Cardiac septum (tissue), 1 donor: Measurements from ENCODE around the gene PAN2. TPM values are rescaled to one million over a fixed set of nuclear protein-coding genes. Genes with fewer than 3 reads are reported as not detected.
A peak's percentile ranks its signal among the peaks of the same experiment; 100 is the strongest.
"Not testable (repeated sequence)": the region's sequence is repeated elsewhere in the genome, so short reads cannot be mapped to it uniquely, and the experiment has no call there.

ENCODE experiments used
- DNase-seq: peaks from one replicate; pipeline ENCODE4 v3.0.0-alpha.2; 2020; ENCODE audit warnings: low spot score
- intact Hi-C: fragments of 100-400 bp; cut with DNase I; formaldehyde crosslinking; loops from one replicate; pipeline ENCODE4 v1.14.0; 2022
- total RNA-seq: library from RNA; stranded (reverse); fragmentation: NEBNext Ultra II Directional; extraction: Animal tissue kit (Norgen Biotek cat#: 25700); gene quantifications from one replicate; pipeline ENCODE4 v1.2.1, GENCODE V29; 2021
- donor health status: DM: no; HTN: no; CAD: no.

The PAN2 gene
- total RNA-seq, 1 donor from 2014 or later = 46.3 TPM

DNA sequence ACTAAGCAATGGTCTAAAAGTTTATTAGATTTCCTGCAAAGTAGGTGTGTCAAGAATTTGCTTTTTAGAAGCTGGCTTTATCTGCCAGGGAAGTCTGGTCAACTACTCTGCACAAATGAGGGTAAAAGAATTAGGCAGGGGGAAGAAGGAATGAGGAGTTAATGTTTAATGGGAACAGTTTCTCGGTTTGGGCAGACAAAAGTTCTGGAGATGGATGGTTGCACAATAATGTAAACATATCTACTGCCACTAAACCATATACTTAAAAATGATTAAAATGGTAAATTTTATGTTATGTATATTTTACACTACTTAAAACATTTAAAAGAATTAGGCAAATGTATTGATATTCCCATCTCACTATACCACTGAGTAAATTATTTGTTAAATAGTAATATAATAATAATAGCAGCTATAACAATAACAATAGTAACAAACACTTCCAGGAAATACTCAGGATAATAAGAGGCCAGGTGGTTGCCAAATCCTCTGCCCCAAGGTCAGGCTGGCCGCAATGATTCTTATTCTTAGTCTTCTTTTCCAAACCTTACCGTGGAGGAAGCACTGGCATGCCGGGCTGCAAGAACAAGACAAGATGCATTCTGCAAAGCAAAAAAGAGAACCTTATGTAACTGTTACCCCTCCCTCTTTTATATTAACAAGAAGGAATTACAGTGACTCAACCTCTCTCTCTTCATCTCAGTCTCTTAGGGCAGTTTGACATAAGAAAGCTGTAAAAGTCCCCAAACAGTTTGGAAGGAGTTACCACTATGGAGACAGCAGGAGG, 47.6 kb downstream of the PAN2 start:
- intact Hi-C loops = no loop called here
- no peak for DNase-seq

DNA sequence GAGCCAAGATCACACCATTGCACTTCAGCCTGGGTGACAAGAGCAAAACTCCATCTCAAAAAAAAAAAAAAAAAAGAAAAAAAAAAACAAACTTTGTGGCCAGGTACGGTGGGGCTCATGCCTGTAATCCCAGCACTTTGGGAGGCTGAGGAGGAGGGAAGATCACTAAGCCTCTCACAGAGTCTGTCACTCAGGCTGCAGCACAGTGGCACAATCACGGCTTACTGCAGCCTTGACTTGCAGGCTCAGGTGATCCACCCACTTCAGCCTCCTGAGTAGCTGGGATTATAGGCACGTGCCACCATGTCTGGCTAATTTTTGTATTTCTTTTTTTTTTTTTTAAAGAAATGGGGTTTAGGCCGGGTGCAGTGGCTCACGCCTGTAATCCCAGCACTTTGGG, 49.5 kb downstream of the PAN2 start:
- DNase-seq, intact Hi-C loops: not testable (repeated sequence)

DNA sequence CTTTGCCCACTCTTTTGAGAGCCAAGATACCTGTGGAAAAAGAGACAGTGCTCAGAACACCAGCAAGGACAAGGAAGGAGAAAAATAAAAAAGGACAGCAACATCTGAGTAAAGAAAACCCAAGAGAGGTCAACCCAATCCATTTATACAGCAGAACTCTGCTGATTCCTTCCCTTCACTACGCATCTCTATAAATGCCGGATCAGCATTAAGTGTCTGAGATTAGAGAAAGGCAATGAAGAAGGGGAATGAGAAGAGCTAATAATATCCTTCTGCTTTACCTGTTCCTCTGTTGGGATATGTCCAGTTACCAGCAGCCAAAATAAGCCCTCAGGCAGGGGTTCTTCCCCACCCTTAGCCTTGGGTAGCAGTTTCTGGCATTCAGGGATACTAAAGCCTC, 51.2 kb downstream of the PAN2 start:
- DNase-seq = no peak
- intact Hi-C loops = no loop called here

DNA sequence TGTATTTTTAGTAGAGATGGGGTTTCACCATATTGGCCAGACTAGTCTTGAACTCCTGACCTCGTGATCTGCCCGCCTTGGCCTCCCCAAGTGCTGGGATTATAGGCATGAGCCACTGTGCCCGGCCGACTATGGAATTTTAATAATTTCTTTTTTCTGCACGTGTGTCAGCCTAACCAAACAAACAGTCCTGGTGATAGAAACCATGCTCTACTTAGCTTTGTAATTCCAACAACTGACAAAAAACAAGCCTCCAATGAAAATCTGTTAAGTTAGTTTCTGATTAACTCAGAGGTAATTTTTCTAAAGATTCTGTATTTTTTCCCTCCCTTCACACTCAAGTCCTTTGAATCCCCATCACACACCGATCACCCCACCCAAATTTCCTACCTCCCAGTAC, 51.8 kb downstream of the PAN2 start:
- no peak for DNase-seq
- intact Hi-C loops = no loop called here

DNA sequence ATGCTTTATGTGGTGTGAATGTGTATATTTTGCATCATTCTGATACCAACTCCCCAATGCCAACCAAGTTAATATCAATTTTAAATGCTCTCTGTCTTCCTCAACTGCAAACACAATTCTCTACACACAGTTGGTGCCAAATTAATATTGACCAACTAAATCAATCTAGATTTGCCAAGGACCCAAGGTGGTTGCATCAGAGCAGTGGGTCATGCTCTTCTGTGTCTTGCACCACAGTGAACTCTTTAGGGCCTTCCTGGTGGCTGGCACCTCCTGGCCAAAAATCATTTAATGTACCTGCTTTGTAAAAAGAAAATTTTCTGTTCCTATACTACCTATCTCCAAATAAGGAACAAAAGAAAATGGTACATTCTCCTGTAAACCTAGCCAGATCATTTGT, 53.0 kb downstream of the PAN2 start:
- no peak for DNase-seq
- intact Hi-C loops = no loop called here

DNA sequence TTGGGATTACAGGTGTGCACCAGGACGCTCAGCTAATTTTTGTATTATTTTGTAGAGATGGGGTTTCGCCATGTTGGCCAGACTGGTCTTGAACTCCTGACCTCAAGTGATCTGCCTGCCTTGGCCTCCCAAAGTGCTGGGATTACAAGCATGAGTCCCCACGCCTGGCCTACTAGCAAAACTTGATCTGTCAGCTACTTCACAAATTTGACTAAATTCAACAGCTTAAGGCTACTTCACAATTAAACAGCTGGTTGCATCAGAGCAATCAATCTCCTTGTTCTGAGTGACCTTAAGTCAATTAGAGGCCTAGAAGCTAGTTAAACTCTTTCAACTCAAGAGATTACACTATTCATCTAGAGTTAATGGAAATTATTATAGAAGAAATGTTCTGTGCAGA, 54.9 kb downstream of the PAN2 start:
- intact Hi-C loops = no loop called here
- no peak for DNase-seq

DNA sequence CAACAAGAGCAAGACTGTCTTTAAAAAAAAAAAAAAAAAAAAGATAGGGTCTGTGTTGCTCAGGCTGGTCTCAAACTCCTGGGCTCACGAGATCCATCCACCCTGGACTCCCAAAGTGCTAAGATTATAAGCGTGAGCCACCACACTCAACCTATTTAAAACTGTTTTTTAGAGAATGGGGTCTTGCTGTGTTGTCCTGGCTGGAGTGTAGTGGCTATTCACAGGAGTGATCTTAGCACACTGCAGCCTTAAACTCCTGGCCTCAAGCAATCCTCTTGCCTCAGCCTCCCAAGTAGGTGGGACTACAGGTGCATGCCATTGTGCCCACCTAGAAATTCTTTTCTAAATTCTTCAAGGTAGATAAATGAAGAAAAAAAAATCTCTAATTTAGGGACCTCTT, 59.5 kb downstream of the PAN2 start:
- no peak for DNase-seq
- intact Hi-C loops = no loop called here

DNA sequence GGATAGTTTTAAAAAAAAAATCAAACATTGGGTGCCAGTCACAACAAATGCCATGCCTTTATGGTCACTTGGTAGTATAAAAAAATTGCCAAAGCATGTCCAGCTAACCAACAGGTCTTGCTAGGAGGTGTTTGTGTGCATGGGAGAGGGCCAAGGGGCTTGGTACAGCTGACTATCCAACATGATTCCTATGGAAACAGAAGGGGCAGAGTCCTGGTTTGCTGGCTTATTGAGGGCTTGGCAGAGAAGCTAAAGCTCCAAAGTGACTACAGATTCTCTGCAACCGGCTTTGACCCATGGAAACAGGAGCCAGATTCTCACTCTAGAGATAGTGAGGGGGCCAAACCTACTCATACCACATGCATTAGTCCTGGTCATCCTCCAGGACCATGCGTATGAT, 61.3 kb downstream of the PAN2 start:
- DNase-seq, intact Hi-C loops: not testable (repeated sequence)

DNA sequence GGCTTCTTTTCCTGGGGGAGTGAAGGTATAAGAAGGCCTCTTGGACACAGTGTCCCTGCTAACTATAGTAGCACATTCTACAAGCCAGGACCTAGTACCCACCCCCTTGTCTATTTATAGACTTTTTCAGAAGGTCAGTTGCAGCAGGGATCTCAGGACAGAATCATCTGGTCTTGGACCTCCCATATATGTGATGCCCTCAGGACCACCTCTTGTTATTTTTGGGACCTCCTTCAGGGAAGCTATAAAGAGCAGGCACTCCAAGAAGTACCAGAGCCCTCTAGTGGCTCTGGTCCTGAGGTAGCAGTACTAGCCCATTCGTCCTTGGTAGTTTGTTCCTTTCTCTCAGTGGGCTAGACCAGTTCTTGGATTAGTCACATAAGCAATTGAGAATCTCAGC, 62.8 kb downstream of the PAN2 start:
- DNase-seq = no peak
- intact Hi-C loops = no loop called here

DNA sequence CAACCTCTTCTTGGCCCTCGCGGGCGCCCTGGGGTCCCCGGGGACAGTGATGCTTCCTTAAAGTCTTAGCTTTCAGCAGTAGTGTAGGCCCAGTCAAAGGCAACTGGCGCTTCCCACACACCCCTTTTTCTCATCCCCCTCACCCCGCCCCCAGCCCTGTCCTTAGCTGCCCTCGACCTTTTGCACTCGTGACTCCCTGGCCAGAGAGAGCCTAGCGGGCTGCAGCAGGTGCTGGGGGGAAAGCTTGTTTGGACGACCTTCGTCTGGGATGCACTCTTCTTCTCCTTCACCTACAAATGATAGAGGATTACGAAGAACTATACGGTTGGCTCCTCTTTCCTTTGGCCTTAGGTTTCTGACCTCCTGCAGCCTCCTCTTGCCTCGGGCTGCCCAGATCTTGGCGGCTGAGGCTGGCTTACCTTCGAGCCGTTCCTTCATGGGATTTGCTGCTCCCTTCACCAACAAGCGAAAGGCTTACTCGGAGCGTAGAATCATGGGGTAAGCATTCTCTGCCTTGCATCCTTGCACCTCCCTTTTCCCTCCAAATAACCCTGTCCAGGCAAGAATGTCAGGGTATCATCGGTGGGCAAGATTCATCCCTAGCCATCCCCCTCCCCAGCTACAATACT, 66.2 kb downstream of the PAN2 start:
- DNase-seq = peak; percentile 80
- intact Hi-C loops = loop anchor here (2.0 kb wide), 2 partner anchors 33 to 45 kb away; partner anchors contain the start of gene CS

DNA sequence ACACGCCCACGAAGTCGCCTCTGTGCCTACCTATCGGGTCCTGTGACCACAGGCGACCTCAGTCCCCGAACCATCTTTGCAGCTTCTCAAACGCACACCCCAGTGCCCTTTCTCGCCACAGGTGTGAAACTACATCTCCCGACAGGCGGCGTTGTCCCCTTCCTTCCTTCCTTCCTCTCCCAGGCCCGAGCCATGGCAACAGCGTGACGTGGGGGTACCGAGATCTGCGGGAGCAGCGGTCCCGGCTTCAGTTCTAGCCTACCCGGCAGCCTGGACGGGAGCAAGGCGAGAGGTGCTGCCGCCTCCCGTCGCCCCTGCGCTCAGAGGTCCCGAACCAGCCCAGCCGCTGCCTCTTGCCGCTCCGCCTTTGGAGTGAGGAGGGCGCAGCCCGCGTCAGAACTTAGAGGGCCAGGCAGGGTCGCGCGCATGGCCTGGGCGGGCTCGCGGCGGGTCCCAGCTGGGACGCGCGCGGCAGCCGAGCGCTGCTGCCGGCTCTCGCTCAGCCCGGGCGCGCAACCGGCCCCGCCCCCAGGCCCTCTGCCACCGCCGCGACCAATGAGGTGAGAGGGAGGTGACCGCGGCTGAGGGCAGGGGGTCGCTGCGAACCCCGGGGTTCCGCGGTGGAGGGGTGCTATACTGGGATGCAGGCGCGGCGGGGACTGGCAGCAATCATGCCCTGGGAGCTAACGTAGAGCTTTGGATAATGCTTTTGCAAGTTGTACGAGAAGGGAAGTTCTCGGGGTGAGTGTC, 66.9 kb downstream of the PAN2 start, which contains the start of gene COQ10A:
COQ10A (plus strand) TSS at position 250 of the 750 bp plus-strand sequence; CDS start at position 427, 177 bp downstream.
- peak; percentile 95 for DNase-seq
- intact Hi-C loops = loop anchor here (2.0 kb wide), 2 partner anchors 34 to 44 kb away; partner anchors contain the start of gene CS

Other genes starting within 250 kb of the PAN2 start
- 61.6 TPM for gene PA2G4, start 229.4 kb downstream of the PAN2 start, total RNA-seq
- gene RPL41, start 217.4 kb downstream of the PAN2 start, total RNA-seq = 1,517 TPM
- 6.0 TPM for gene ZC3H10, start 215.7 kb downstream of the PAN2 start, total RNA-seq
- gene ESYT1, start 205.7 kb downstream of the PAN2 start, total RNA-seq = 36.2 TPM
- gene MYL6B, start 181.4 kb downstream of the PAN2 start, total RNA-seq = 37.6 TPM
- gene MYL6, start 175.6 kb downstream of the PAN2 start, total RNA-seq = 792 TPM
- 71.5 TPM for gene SMARCC2, start 144.5 kb downstream of the PAN2 start, total RNA-seq
- gene RNF41, start 112.1 kb downstream of the PAN2 start, total RNA-seq = 40.7 TPM
- 19.6 TPM for gene NABP2, start 109.7 kb downstream of the PAN2 start, total RNA-seq
- not detected for gene SLC39A5, start 103.9 kb downstream of the PAN2 start, total RNA-seq
- 28.8 TPM for gene ANKRD52, start 75.6 kb downstream of the PAN2 start, total RNA-seq
- gene COQ10A, start 67.1 kb downstream of the PAN2 start, total RNA-seq = 86.8 TPM
- gene CS, start 33.7 kb downstream of the PAN2 start, total RNA-seq = 570 TPM
- 38.0 TPM for gene CNPY2, start 18.0 kb downstream of the PAN2 start, total RNA-seq
- not detected for gene IL23A, start 4.9 kb upstream of the PAN2 start, total RNA-seq
- 41.1 TPM for gene STAT2, start 26.1 kb upstream of the PAN2 start, total RNA-seq
- gene APOF, start 28.9 kb upstream of the PAN2 start, total RNA-seq = not detected
- gene TIMELESS, start 115.4 kb upstream of the PAN2 start, total RNA-seq = 2.0 TPM
- 0.48 TPM for gene MIP, start 120.7 kb upstream of the PAN2 start, total RNA-seq
- gene SPRYD4, start 134.6 kb upstream of the PAN2 start, total RNA-seq = 3.3 TPM
- 0.38 TPM for gene GLS2, start 154.2 kb upstream of the PAN2 start, total RNA-seq
- 23.0 TPM for gene RBMS2, start 187.8 kb upstream of the PAN2 start, total RNA-seq